A549 treated with Mapracorat at 1 μM for 4 hours (cell line): ENCODE measurements around the gene QSOX1. TPM values are rescaled to one million over a fixed set of nuclear protein-coding genes. Genes with fewer than 3 reads are reported as not detected.

Source experiments
- total RNA-seq: library from RNA; stranded (reverse); fragments of 200-300 nt; extraction: Qiagen RNA extraction; gene quantifications from 5 replicates; pipeline ENCODE4 v1.2.3, GENCODE V29; 2022

Gene QSOX1, protein sequence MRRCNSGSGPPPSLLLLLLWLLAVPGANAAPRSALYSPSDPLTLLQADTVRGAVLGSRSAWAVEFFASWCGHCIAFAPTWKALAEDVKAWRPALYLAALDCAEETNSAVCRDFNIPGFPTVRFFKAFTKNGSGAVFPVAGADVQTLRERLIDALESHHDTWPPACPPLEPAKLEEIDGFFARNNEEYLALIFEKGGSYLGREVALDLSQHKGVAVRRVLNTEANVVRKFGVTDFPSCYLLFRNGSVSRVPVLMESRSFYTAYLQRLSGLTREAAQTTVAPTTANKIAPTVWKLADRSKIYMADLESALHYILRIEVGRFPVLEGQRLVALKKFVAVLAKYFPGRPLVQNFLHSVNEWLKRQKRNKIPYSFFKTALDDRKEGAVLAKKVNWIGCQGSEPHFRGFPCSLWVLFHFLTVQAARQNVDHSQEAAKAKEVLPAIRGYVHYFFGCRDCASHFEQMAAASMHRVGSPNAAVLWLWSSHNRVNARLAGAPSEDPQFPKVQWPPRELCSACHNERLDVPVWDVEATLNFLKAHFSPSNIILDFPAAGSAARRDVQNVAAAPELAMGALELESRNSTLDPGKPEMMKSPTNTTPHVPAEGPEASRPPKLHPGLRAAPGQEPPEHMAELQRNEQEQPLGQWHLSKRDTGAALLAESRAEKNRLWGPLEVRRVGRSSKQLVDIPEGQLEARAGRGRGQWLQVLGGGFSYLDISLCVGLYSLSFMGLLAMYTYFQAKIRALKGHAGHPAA
- 58.2 to 77.6 TPM (median 75.3 TPM) in 5 replicates for total RNA-seq

DNA sequence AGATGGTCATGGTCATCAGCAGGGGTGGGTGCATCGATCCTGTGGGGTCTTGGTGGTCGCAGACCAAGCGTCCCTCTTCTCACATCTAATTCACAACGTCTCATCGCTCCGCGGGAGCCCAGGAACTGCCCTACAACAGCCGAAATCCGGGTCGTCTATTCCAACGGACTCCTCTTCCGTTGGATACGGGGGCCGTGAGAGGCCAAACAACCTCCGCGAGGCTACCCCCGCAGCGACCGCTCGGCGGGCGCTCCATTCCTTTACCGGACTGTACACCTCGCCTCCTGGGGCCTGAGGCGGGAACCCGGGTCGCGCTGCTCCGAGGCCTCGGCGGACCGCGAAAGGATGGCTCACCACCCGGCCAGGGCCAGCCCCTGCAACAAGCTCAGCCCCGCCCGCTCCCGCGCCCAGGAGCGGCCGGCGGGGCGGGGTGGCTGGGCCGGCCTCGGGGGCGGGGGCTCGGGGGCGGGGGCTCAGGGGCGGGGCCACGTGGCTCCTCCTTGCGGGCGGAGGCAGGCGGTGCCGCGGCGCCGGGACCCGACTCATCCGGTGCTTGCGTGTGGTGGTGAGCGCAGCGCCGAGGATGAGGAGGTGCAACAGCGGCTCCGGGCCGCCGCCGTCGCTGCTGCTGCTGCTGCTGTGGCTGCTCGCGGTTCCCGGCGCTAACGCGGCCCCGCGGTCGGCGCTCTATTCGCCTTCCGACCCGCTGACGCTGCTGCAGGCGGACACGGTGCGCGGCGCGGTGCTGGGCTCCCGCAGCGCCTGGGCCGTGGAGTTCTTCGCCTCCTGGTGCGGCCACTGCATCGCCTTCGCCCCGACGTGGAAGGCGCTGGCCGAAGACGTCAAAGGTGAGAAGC is at the start of gene QSOX1:
Gene QSOX1 (plus strand): TSS at position 545 of the 857 bp plus-strand sequence. CDS start 39 bp downstream, at position 584.

DNA sequence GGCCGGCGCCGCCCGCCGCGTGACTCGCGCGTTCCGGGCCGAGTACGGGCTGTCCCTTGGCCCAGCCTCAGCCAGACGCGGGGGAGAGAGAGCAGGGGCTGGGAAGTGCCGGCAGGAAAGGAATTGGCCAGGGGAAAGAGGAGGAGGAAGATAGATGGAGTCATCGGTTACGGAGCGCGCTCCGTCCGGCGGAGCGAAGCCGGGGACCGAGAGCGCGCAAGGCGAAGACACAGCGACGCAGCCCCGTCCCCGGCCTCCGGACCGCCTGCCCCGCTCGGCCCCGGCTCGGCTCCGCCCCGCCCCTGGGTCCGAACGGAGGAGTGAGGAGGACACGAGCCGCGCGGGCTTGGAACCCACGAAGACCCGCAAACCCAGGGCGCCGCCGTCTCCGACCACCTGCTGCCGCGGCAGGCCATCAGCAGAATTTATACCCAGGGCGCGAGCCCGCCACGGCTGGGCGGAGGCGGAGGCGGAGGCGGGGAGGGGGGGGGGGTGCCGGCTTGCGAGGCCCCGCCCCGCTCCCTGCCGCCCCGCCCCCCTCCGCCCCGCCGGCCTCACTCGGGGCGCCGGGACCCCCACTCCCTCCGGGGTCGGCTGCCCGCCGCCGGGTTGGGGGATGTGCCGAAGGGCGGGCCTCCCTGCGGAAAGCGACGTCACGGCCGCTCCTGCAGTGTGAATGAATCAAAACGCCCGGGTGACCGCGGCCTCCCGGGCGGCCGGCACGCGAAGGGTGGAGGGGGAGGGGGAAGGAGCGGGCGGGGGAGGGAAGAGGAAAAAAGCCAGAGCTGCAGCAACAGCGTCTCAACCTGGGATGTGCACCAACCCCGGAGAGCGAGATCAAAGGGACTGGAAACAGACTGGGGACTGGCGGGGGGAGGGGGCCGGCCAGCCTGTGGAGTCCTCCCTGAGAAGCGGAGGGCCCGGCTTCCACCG is 75.1 kb downstream of the QSOX1 start, which contains the start of gene LHX4:
Gene LHX4 (plus strand): TSS at position 782 of the 933 bp plus-strand sequence. CDS start 266 bp downstream, outside the sequence.

Other genes starting within 250 kb of the QSOX1 start
- 8.3 to 14.9 TPM (median 11.3 TPM) in 5 replicates for gene CEP350, start 200.1 kb upstream of the QSOX1 start, total RNA-seq
- gene LHX4, start 75.4 kb downstream of the QSOX1 start, total RNA-seq: 0.27 to 0.41 TPM (median 0.35 TPM) in 5 replicates